Measurements from ENCODE around the gene ACOXL.
"Not testable (repeated sequence)": the region's sequence is repeated elsewhere in the genome, so short reads cannot be mapped to it uniquely, and the experiment has no call there.

ACOXL gene

DNA sequence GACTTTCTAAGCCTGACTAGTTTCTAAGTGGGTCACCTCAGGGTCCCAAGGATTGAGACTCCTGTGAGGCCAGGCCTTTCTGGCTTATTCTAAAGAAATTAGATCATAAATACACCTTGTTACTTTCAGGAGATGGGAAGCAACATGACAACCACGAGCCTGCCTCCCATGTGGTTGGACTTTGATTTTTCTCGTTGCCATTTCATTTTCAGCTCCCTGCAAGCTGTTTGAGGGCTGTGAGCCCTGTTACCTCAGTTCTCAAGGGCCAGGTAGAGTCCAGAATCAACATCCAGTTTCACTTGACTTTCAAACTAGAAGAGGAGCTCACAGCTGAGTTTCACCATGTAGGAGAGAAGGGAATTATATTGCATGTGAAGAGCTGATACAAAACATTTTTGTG lies 228.6 kb downstream of the ACOXL start:
- Histone ChIP-seq H3K4me1 (no peaks in the 10 kb centered on the region), H3K4me3 (ENCODE audit: low read depth, low read length) (no peak overlapping the region), H3K36me3 (no peaks in the 10 kb centered on the region), H3K9me3 (no peaks in the 10 kb centered on the region), H3K27me3 (no peaks in the 10 kb centered on the region)
- DNase-seq: no peak
- TF ChIP-seq, protein P1, sequence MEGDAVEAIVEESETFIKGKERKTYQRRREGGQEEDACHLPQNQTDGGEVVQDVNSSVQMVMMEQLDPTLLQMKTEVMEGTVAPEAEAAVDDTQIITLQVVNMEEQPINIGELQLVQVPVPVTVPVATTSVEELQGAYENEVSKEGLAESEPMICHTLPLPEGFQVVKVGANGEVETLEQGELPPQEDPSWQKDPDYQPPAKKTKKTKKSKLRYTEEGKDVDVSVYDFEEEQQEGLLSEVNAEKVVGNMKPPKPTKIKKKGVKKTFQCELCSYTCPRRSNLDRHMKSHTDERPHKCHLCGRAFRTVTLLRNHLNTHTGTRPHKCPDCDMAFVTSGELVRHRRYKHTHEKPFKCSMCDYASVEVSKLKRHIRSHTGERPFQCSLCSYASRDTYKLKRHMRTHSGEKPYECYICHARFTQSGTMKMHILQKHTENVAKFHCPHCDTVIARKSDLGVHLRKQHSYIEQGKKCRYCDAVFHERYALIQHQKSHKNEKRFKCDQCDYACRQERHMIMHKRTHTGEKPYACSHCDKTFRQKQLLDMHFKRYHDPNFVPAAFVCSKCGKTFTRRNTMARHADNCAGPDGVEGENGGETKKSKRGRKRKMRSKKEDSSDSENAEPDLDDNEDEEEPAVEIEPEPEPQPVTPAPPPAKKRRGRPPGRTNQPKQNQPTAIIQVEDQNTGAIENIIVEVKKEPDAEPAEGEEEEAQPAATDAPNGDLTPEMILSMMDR (IDR thresholded peaks at IDR 0.05; ENCODE audit: low read depth, low read length): no peak

DNA sequence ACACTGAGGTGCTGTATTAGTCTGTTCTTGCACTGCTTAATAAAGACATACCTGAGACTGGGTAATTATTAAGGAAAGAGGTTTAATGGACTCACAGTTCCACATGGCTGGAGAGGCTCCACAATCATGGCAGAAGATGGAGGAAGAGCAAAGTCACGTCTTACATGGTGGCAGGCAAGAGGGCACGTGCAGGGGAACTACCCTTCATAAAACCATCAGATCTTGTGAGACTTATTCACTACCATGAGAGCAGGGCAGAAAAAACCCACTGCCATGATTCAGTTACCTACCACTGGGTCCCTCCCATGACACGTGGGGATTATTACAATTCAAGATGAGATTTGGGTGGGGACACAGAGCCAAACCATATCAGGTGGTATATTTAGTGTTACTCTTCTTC lies 229.3 kb downstream of the ACOXL start:
- H3K4me1 ChIP-seq; H3K9me3 ChIP-seq; H3K4me3 ChIP-seq (ENCODE audit: low read depth, low read length); H3K36me3 ChIP-seq; DNase-seq; H3K27me3 ChIP-seq: not testable (repeated sequence)

DNA sequence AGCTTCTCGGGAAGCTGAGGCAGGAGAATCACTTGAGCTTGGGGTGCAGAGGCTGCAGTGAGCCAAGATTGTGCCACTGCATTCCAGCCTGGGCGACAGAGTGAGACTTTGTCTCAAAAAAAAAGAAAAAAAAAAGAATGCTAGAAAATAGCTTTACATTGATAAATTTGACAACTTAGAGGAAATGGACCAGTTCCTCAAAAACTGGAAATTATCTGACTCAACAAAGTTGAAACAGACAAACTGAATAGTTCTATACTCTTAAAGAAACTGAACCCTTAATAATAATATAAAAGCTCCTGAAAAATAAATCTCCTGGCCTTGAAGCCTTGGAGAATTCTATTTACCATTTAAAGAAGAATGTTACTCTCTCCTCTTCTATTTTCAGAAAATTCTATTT lies 237.3 kb downstream of the ACOXL start:
- no peak for DNase-seq
- no peaks in the 10 kb centered on the region for H3K4me1 ChIP-seq
- no peaks in the 10 kb centered on the region for H3K27me3 ChIP-seq
- no peaks in the 10 kb centered on the region for H3K9me3 ChIP-seq
- no peaks in the 10 kb centered on the region for H3K36me3 ChIP-seq
- H3K4me3 ChIP-seq (ENCODE audit: low read depth, low read length): no peak overlapping the region
- TF ChIP-seq, protein P1 (IDR thresholded peaks at IDR 0.05; ENCODE audit: low read depth, low read length): no peak

DNA sequence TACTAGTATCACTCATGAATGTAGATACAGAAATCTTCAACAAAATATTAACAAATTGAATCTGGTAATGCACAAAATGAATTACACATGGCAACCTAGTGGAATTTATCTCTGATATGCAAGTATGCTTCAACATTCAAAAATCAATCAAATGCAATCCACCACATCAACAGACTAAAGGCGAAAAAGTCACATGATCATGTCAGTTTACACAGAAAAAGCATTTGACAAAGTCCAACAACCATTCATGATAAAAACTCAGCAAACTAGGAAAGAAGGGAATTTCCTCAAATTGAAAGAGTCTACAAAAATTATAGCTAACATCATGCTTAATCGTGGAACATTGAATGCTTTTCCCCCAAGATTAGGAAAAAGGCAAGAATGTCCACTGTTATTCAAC lies 237.8 kb downstream of the ACOXL start:
- Histone ChIP-seq H3K27me3 (no peaks in the 10 kb centered on the region), H3K9me3 (no peaks in the 10 kb centered on the region), H3K36me3 (no peaks in the 10 kb centered on the region), H3K4me3 (ENCODE audit: low read depth, low read length) (no peak overlapping the region), H3K4me1 (no peaks in the 10 kb centered on the region)
- DNase-seq: no peak
- TF ChIP-seq, protein P1 (IDR thresholded peaks at IDR 0.05; ENCODE audit: low read depth, low read length): no peak

DNA sequence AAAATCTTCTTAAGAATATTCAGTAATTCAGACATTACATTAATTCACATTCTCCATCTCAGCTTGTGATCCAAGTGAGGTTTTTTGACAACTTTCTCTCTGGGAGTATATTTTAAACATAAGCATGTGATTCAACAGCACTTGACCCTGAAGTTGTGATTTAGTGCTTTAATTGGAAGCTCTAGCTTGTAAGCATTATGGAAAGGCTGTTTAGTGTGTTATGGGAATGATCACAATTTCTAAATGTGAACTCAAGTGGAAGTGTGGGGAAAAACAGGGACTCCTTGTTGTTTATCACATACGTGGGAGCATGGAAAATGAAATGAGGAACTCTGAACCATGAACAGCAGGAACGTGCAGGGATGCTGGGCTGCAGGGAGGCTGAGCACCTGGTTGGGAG lies 239.4 kb downstream of the ACOXL start:
- H3K4me3 ChIP-seq (ENCODE audit: low read depth, low read length): no peak overlapping the region
- TF ChIP-seq, protein P1 (IDR thresholded peaks at IDR 0.05; ENCODE audit: low read depth, low read length): no peak
- no peaks in the 10 kb centered on the region for H3K4me1 ChIP-seq
- H3K36me3 ChIP-seq: no peaks in the 10 kb centered on the region
- H3K27me3 ChIP-seq: no peaks in the 10 kb centered on the region
- H3K9me3 ChIP-seq: no peaks in the 10 kb centered on the region
- no peak for DNase-seq

DNA sequence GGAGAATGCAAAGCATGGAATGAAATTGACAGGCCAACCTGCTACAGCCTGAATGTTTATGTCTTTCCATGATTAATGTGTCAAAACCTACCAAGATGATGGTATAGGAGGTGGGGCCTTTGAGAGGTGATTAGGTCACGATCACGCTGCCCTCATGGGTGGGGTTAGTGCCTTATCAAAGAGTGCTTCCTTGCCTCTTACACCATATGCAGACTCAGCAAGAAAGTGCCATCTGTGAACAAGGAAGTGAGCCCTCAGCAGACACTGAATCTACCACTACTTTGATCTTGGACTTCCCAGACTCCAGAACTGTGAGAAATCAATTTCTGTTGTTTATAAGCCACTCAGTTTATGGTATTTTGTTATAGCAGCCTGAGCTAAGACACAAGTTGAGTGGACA lies 240.9 kb downstream of the ACOXL start:
- no peaks in the 10 kb centered on the region for H3K9me3 ChIP-seq
- no peak overlapping the region for H3K4me3 ChIP-seq (ENCODE audit: low read depth, low read length)
- DNase-seq: no peak
- TF ChIP-seq, protein P1 (IDR thresholded peaks at IDR 0.05; ENCODE audit: low read depth, low read length): no peak
- H3K27me3 ChIP-seq: no peaks in the 10 kb centered on the region
- no peaks in the 10 kb centered on the region for H3K4me1 ChIP-seq
- no peaks in the 10 kb centered on the region for H3K36me3 ChIP-seq

DNA sequence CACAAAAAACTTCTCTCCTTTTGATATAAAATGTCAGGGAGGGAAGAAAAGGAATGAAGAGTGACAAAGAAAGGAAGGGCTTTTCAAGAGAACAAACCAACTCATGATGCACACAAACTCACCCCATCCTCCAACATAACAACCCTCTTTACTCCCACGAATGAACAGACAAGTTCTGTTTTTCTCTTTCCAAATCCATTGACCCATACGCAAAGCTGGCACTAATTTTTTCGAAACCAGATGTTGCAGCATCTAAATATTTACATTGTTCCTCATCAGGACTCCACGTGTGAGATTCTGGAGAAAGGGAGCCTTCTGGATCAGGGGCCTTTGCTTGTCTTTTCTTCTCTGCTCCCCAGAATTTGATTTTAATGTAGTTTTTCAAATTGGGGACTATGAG lies 245.0 kb downstream of the ACOXL start:
- TF ChIP-seq, protein P1 (IDR thresholded peaks at IDR 0.05; ENCODE audit: low read depth, low read length): no peak

More for the DNA sequence above, 245.0 kb downstream of the ACOXL start:
- no peaks in the 10 kb centered on the region for H3K9me3 ChIP-seq
- no peak for DNase-seq
- no peaks in the 10 kb centered on the region for H3K27me3 ChIP-seq
- no peaks in the 10 kb centered on the region for H3K36me3 ChIP-seq
- no peak overlapping the region for H3K4me3 ChIP-seq (ENCODE audit: low read depth, low read length)
- no peaks in the 10 kb centered on the region for H3K4me1 ChIP-seq
